Measurements from ENCODE around the gene SRCIN1.
A peak's percentile ranks its signal among the peaks of the same experiment; 100 is the strongest.

Gene SRCIN1

GRCh38 chr17:38566666-38567031, 39.1 kb downstream of the SRCIN1 start:
- ATAC-seq (replicated peaks; ENCODE audit: extremely low read depth, poor library complexity, severe bottlenecking) (no peak), DNase-seq (ENCODE audit: low spot score in 2 of 2) (no peak)
- Mint-ChIP-seq H3K9me3 (no peaks in the 10 kb centered on the region), H3K27me3 (peaks cover 98% of the 10 kb centered on the region), H3K4me3 (no peak overlapping the region), H3K4me1 (peaks cover 6% of the 10 kb centered on the region), H3K27ac (ENCODE audit: low read depth) (no peak overlapping the region), H3K36me3 (ENCODE audit: insufficient read depth) (no peaks in the 10 kb centered on the region)

GRCh38 chr17:38565853-38566665, 39.7 kb downstream of the SRCIN1 start:
- no peak for ATAC-seq (replicated peaks; ENCODE audit: extremely low read depth, poor library complexity, severe bottlenecking)
- H3K4me1 Mint-ChIP-seq: peaks cover 7% of the 10 kb centered on the region

GRCh38 chr17:38564869-38565268, 40.9 kb downstream of the SRCIN1 start:
- H3K27ac Mint-ChIP-seq (ENCODE audit: low read depth): no peak overlapping the region
- ATAC-seq (replicated peaks; ENCODE audit: extremely low read depth, poor library complexity, severe bottlenecking) (no peak), DNase-seq (ENCODE audit: low spot score in 2 of 2) (no peak)
- H3K27me3 Mint-ChIP-seq: peaks cover 92% of the 10 kb centered on the region
- no peaks in the 10 kb centered on the region for H3K9me3 Mint-ChIP-seq
- H3K4me1 Mint-ChIP-seq: peaks cover 14% of the 10 kb centered on the region
- peaks cover 1% of the 10 kb centered on the region for H3K36me3 Mint-ChIP-seq (ENCODE audit: insufficient read depth)
- H3K4me3 Mint-ChIP-seq: no peak overlapping the region

More at GRCh38 chr17:38565853-38566665, 39.7 kb downstream of the SRCIN1 start:
- no peak overlapping the region for H3K27ac Mint-ChIP-seq (ENCODE audit: low read depth)
- H3K36me3 Mint-ChIP-seq (ENCODE audit: insufficient read depth): peaks cover 1% of the 10 kb centered on the region
- DNase-seq (ENCODE audit: low spot score in 2 of 2): no peak
- peaks cover 94% of the 10 kb centered on the region for H3K27me3 Mint-ChIP-seq
- no peaks in the 10 kb centered on the region for H3K9me3 Mint-ChIP-seq
- H3K4me3 Mint-ChIP-seq: no peak overlapping the region

GRCh38 chr17:38564254-38564837, 41.4 kb downstream of the SRCIN1 start:
- ATAC-seq (replicated peaks; ENCODE audit: extremely low read depth, poor library complexity, severe bottlenecking): no peak
- peaks cover 2% of the 10 kb centered on the region for H3K36me3 Mint-ChIP-seq (ENCODE audit: insufficient read depth)
- peaks cover 87% of the 10 kb centered on the region for H3K27me3 Mint-ChIP-seq
- no peak overlapping the region for H3K4me3 Mint-ChIP-seq
- no peaks in the 10 kb centered on the region for H3K9me3 Mint-ChIP-seq
- H3K4me1 Mint-ChIP-seq: peaks cover 16% of the 10 kb centered on the region
- DNase-seq (ENCODE audit: low spot score in 2 of 2): no peak
- no peak overlapping the region for H3K27ac Mint-ChIP-seq (ENCODE audit: low read depth)

GRCh38 chr17:38563362-38564253, 42.1 kb downstream of the SRCIN1 start:
- peaks cover 3% of the 10 kb centered on the region for H3K36me3 Mint-ChIP-seq (ENCODE audit: insufficient read depth)
- no peak overlapping the region for H3K4me3 Mint-ChIP-seq
- H3K9me3 Mint-ChIP-seq: no peaks in the 10 kb centered on the region
- ATAC-seq (replicated peaks; ENCODE audit: extremely low read depth, poor library complexity, severe bottlenecking) (no peak), DNase-seq (ENCODE audit: low spot score in 2 of 2) (no peak)
- peaks cover 79% of the 10 kb centered on the region for H3K27me3 Mint-ChIP-seq
- H3K4me1 Mint-ChIP-seq: peaks cover 24% of the 10 kb centered on the region
- H3K27ac Mint-ChIP-seq (ENCODE audit: low read depth): peak overlapping the region; percentile 22

GRCh38 chr17:38562903-38563302, 42.8 kb downstream of the SRCIN1 start:
- Mint-ChIP-seq H3K9me3 (no peaks in the 10 kb centered on the region), H3K4me1 (peaks cover 26% of the 10 kb centered on the region), H3K27me3 (peaks cover 72% of the 10 kb centered on the region), H3K4me3 (no peak overlapping the region), H3K27ac (ENCODE audit: low read depth) (no peak overlapping the region), H3K36me3 (ENCODE audit: insufficient read depth) (peaks cover 3% of the 10 kb centered on the region)
- ATAC-seq (replicated peaks; ENCODE audit: extremely low read depth, poor library complexity, severe bottlenecking) (no peak), DNase-seq (ENCODE audit: low spot score in 2 of 2) (no peak)

- Mint-ChIP-seq H3K4me1 (peaks cover 26% of the 10 kb centered on the region), H3K4me3 (no peak overlapping the region), H3K27ac (ENCODE audit: low read depth) (no peak overlapping the region), H3K9me3 (no peaks in the 10 kb centered on the region), H3K27me3 (peaks cover 65% of the 10 kb centered on the region), H3K36me3 (ENCODE audit: insufficient read depth) (peaks cover 3% of the 10 kb centered on the region)
- ATAC-seq (replicated peaks; ENCODE audit: extremely low read depth, poor library complexity, severe bottlenecking) (no peak), DNase-seq (ENCODE audit: low spot score in 2 of 2) (no peak)
Observed at GRCh38 chr17:38562215-38562569, 43.6 kb downstream of the SRCIN1 start.

- DNase-seq (ENCODE audit: low spot score in 2 of 2): no peak
- H3K4me1 Mint-ChIP-seq: peaks cover 26% of the 10 kb centered on the region
- H3K4me3 Mint-ChIP-seq: no peak overlapping the region
- H3K36me3 Mint-ChIP-seq (ENCODE audit: insufficient read depth): peaks cover 3% of the 10 kb centered on the region
- no peak for ATAC-seq (replicated peaks; ENCODE audit: extremely low read depth, poor library complexity, severe bottlenecking)
- H3K9me3 Mint-ChIP-seq: no peaks in the 10 kb centered on the region
- H3K27me3 Mint-ChIP-seq: peaks cover 59% of the 10 kb centered on the region
- H3K27ac Mint-ChIP-seq (ENCODE audit: low read depth): no peak overlapping the region
Observed at GRCh38 chr17:38561416-38562214, 44.1 kb downstream of the SRCIN1 start.

- Mint-ChIP-seq H3K36me3 (ENCODE audit: insufficient read depth) (peaks cover 3% of the 10 kb centered on the region), H3K4me3 (peak overlapping the region; percentile 35), H3K27me3 (peaks cover 50% of the 10 kb centered on the region), H3K27ac (ENCODE audit: low read depth) (no peak overlapping the region), H3K4me1 (peaks cover 26% of the 10 kb centered on the region), H3K9me3 (no peaks in the 10 kb centered on the region)
- no peak for ATAC-seq (replicated peaks; ENCODE audit: extremely low read depth, poor library complexity, severe bottlenecking)
- no peak for DNase-seq (ENCODE audit: low spot score in 2 of 2)
Observed at GRCh38 chr17:38560503-38561318, 45.0 kb downstream of the SRCIN1 start.

- Mint-ChIP-seq H3K36me3 (ENCODE audit: insufficient read depth) (peaks cover 3% of the 10 kb centered on the region), H3K27ac (ENCODE audit: low read depth) (no peak overlapping the region), H3K9me3 (no peaks in the 10 kb centered on the region), H3K4me1 (peaks cover 26% of the 10 kb centered on the region), H3K4me3 (peak overlapping the region; percentile 95), H3K27me3 (peaks cover 50% of the 10 kb centered on the region)
- no peak for ATAC-seq (replicated peaks; ENCODE audit: extremely low read depth, poor library complexity, severe bottlenecking)
- DNase-seq (ENCODE audit: low spot score in 2 of 2): no peak
Observed at GRCh38 chr17:38559880-38560230, 45.9 kb downstream of the SRCIN1 start.

GRCh38 chr17:38559051-38559879, 46.5 kb downstream of the SRCIN1 start:
- DNase-seq (ENCODE audit: low spot score in 2 of 2) (peak; percentile 80 to 84), ATAC-seq (replicated peaks; ENCODE audit: extremely low read depth, poor library complexity, severe bottlenecking) (peak; percentile 79)
- Mint-ChIP-seq H3K36me3 (ENCODE audit: insufficient read depth) (peaks cover 3% of the 10 kb centered on the region), H3K4me1 (peaks cover 26% of the 10 kb centered on the region), H3K9me3 (no peaks in the 10 kb centered on the region), H3K27ac (ENCODE audit: low read depth) (peak overlapping the region; percentile 92), H3K27me3 (peaks cover 46% of the 10 kb centered on the region), H3K4me3 (peak overlapping the region; percentile 95)

Measured in central memory CD8-positive, alpha-beta T cell (primary cell).